AG09319 (cell line): ENCODE measurements around the gene ZC3H18.

Experiments used
- DNase-seq: peaks from one replicate; pipeline ENCODE4 v3.0.0-alpha.2; 2010; ENCODE audit warnings: low read depth; ENCODE audit errors: extremely low read depth
- TF ChIP-seq, protein P1 (sequence below): IDR thresholded peaks from 2 replicates; pipeline ENCODE4 v1.5.1; 2011; ENCODE audit warnings: low read depth, mild to moderate bottlenecking, inconsistent platforms, low read length, moderate library complexity

Gene ZC3H18

DNA sequence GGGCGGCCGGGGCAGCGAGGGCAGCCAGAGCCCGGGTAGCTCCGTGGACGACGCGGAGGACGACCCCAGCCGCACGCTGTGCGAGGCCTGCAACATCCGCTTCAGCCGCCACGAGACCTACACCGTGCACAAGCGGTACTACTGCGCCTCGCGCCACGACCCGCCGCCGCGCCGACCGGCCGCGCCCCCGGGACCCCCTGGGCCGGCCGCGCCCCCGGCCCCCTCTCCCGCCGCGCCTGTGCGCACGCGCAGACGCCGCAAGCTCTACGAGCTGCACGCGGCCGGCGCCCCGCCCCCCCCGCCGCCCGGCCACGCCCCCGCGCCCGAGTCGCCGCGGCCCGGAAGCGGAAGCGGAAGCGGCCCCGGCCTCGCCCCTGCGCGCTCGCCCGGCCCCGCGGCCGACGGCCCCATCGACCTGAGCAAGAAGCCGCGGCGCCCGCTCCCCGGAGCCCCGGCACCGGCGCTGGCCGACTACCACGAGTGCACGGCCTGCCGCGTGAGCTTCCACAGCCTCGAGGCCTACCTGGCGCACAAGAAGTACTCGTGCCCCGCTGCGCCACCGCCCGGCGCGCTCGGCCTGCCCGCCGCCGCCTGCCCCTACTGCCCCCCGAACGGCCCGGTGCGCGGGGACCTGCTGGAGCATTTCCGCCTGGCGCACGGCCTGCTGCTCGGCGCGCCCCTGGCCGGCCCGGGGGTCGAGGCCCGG is 36.1 kb upstream of the ZC3H18 start:
- TF ChIP-seq, protein P1, sequence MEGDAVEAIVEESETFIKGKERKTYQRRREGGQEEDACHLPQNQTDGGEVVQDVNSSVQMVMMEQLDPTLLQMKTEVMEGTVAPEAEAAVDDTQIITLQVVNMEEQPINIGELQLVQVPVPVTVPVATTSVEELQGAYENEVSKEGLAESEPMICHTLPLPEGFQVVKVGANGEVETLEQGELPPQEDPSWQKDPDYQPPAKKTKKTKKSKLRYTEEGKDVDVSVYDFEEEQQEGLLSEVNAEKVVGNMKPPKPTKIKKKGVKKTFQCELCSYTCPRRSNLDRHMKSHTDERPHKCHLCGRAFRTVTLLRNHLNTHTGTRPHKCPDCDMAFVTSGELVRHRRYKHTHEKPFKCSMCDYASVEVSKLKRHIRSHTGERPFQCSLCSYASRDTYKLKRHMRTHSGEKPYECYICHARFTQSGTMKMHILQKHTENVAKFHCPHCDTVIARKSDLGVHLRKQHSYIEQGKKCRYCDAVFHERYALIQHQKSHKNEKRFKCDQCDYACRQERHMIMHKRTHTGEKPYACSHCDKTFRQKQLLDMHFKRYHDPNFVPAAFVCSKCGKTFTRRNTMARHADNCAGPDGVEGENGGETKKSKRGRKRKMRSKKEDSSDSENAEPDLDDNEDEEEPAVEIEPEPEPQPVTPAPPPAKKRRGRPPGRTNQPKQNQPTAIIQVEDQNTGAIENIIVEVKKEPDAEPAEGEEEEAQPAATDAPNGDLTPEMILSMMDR = no peak
- peak; percentile 28 for DNase-seq

GRCh38 chr16:88534638-88535190 is 35.5 kb upstream of the ZC3H18 start:
- TF ChIP-seq, protein P1 = peak; percentile 1
- no peak for DNase-seq

DNA sequence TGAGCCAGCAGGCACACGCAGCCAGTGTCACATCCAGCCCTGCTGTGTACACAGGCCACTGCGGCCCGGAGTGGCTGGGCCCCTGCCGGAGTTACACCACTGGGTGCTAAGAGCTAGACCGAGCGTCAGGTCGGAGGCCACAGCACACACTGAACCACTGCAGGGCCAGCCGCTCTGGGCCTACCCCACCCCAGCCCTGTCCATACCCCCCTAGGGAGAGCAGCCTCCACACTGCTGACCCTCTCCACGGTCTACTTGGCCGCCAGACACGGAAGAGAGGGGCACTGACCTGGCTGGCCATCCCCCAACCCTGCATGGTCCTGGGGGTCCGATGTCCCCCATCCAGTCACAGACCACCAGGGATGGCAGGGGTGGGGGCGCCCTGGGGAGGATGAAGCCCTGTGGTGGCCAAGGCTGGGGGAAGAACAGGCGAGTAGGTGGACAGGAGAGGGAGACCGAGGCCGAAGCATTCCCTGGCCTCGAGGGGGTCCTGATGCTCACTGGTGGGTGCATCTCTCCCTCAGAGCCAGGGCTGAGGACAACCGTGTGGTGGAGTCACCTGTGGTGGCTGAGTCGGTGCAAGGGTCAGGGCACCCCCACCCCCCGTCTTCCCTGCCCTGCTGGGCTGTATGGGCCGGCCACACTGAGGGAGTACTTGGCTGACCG is 34.9 kb upstream of the ZC3H18 start:
- no peak for DNase-seq
- TF ChIP-seq, protein P1 = no peak

GRCh38 chr16:88535857-88536222 is 34.4 kb upstream of the ZC3H18 start:
- TF ChIP-seq, protein P1 = no peak
- no peak for DNase-seq

GRCh38 chr16:88536510-88536909 is 33.7 kb upstream of the ZC3H18 start:
- DNase-seq = no peak
- TF ChIP-seq, protein P1 = no peak

- TF ChIP-seq, protein P1 = no peak
- no peak for DNase-seq
Measured at GRCh38 chr16:88536971-88537751, 33.0 kb upstream of the ZC3H18 start.
